Measurements from ENCODE around the gene SRXN1.
"Not testable (repeated sequence)": the region's sequence is repeated elsewhere in the genome, so short reads cannot be mapped to it uniquely, and the experiment has no call there.

The SRXN1 gene

DNA sequence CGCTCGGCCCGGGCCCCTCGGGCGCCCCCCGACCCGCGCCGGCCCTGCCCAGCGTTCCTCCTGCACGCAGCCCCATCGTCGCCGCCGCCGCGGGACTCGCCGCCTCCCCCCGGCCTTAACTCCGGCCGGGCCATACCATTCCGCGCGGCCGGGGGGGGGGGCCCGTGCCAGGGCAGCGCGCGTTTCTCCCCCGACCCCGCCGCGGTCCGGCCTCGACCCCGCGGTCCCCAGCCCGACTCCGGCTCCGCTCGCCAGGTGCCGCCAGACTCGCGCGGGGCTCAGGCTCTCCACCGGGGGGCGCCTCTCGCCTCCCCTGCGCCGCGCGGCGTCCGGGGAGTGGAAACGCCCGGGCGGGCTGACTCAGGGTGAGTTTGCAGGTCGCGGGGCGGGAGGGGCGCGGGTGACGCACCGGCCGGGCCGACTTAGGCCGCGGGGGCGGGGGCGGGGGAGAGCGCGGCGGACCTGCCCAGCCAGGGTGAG is at the start of gene SRXN1:
SRXN1 (minus strand) TSS at position 91 of the 480 bp plus-strand sequence; CDS start at position 76, 15 bp downstream.
- peak; percentile 43 to 70 for DNase-seq (ENCODE audit: low read depth in 2 of 2, low spot score in 1 of 2)

GRCh38 chr20:701401-702129 is 48.6 kb upstream of the SRXN1 start:
- no peak for DNase-seq (ENCODE audit: low read depth in 2 of 2, low spot score in 1 of 2)

DNA sequence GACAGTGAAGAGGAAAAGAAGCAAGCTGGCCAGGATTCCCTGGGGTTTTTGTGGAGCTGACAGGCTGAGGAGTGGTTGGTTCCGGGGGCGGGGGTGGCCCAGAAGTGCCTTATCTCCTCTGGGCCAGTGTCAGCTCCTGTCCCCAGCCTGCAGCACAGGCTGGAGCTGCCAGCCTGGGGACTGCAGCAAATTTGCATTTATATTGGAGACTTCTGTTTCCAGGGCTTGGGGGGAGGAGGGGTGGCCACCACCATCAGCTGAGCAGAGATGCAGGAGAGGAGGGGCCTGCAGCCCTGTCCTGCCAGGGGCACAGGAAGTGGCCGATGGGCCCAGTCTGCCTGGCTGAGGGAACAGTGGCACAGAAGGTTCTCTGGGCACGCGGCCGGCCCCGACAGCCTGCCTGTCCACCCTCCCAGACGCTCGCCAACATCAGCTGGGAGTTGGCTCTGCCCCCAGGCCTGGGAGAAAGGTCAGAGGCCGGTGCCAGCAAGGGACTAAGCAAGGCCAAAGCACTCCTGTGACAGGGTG is 46.9 kb upstream of the SRXN1 start:
- DNase-seq (ENCODE audit: low read depth in 2 of 2, low spot score in 1 of 2): no peak

- DNase-seq (ENCODE audit: low read depth in 2 of 2, low spot score in 1 of 2): no peak
Observed at GRCh38 chr20:699342-699741, 46.3 kb upstream of the SRXN1 start.

DNA sequence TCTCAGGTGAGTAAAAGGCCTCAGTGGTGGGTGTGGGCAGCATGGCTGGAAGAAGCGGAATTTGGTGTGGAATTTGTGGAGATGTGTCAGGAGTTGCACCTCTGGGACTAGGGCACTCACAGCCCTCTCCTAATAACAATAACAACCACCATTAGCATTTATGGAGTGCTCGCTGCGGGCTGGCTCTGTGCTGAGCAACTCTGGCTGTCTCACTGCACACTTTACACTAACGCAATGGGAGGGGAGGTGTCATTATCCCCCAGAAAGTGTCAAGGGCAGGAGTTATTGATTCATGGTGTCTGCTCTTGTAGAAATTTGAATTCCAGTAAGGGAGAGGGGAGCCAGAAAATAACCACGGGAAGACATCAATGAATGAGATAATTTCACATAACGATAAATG is 45.3 kb upstream of the SRXN1 start:
- DNase-seq (ENCODE audit: low read depth in 2 of 2, low spot score in 1 of 2): no peak

DNA sequence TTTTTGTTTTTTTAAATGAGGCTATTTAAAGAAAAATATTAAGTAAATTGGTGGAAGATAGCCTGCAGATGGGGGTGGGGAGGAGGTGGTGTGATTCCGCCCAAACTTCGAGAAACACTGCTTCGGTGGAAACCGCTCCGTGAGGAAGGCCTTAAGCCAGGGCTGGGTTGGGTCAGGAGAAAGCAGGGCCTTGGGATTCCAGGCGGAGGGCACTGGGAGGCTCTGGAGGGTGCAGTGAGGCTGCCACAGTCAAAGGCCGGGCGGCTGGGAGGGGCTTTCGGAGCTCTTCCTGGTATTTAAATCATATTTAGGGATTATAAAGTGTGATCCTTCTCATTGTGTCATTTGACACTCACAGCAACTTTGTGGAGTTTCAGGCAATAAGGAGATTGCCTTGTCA is 44.8 kb upstream of the SRXN1 start:
- no peak for DNase-seq (ENCODE audit: low read depth in 2 of 2, low spot score in 1 of 2)

DNA sequence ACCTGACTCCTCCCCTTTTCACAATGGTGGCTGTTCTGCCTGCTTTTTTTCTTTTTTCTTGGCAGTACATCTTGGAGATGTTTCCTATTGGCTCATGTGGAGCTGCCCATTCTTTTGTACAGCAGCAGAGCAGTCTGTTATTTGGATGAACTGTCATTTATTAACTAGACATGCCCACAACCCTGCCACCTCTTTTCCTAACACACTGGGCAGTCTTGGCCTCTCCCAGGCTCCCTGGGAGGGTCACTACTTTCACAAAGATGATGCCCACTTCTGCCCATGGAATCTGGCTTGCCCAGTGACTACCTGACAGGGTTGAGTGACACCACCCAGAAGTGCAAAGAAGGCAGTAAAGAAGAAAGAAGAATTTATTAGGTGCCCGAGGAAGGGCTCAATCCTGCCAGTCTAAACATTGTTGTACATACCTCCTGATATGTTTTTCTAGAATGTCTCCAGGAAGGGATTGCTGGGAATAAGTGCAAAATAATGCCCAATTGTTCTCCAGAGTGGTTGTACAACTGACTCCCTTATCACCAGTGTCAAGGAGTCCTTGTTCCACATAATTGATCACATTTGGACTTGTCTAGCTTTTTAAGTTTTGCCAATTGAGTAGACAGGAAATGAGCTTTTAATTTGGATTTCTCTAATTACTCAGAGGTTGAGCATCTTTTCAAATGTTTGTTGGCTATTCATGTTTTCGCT is 42.3 kb upstream of the SRXN1 start:
- DNase-seq (ENCODE audit: low read depth in 2 of 2, low spot score in 1 of 2): no peak

DNA sequence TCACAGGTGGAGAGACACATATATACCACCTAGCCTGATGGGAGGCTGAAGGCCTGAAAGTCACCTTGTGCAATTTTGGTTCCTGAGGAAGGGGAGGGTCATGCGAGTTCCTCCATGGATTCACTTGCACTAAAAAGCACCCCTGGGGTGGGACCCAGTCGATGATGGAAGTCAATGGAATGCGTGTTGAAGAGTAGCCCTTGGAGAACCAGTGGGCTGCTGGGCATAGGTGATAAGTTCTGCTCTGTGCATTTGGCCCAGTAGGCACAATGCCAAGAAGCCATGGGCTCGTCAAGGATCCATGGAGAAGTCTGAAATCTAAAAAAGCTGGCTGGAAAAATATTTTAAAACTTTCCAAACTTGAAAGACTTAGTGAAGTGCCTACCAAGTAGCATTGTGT is 41.5 kb upstream of the SRXN1 start:
- DNase-seq (ENCODE audit: low read depth in 2 of 2, low spot score in 1 of 2): no peak

DNA sequence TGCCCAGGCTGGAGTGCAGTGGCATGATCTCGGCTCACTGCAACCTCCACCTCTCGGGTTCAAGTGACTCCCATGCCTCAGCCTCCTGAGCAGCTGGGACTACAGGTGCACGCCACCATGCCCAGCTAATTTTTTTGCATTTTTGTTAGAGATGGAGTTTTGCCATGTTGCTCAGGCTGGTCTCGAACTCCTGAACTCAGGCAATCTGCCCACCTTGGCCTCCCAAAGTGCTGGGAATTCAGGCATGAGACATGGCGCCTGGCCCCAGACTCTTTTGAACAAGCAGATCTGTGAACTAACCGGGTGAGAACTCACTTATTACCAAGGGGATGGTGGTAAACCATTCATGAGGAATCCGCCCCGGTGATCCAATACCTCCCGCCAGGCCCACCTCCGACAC is 40.8 kb upstream of the SRXN1 start:
- DNase-seq (ENCODE audit: low read depth in 2 of 2, low spot score in 1 of 2): not testable (repeated sequence)

DNA sequence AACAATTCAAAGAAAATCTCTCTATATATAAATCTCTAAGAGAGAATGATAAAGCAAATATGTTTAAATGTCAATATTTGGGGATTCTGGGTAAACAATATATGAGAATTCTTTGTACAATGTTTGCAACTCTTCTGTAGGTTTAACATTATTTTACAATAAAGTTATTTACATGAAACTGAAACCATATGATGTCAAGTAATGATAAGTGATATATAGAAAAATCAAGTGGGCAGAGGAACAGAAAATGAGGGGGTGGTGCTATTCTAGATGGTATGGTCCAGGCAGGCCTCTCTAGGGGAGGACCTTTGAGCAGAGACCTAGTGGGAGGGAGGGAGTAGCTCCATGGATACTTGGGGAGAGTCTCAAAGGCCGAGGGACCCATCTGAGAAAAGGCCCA is 39.0 kb upstream of the SRXN1 start:
- no peak for DNase-seq (ENCODE audit: low read depth in 2 of 2, low spot score in 1 of 2)

DNA sequence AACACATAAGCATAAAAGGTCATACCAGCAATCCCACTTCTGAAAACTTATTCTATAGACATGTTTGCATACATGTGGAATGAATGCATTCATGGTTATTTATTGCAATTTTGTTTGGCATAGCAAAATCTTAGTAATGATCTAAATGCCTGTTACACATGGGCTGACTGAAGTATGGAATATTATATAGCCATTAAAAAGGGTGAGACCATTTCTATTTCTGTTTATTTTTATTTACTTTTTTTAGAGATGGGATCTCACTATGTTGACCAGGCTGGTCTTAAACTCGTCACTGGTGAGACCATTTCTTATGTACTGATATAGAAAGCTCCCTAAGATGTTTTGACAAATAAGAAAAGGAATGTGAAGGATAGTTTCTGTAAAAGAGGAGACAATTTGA is 36.9 kb upstream of the SRXN1 start:
- DNase-seq (ENCODE audit: low read depth in 2 of 2, low spot score in 1 of 2): no peak

DNA sequence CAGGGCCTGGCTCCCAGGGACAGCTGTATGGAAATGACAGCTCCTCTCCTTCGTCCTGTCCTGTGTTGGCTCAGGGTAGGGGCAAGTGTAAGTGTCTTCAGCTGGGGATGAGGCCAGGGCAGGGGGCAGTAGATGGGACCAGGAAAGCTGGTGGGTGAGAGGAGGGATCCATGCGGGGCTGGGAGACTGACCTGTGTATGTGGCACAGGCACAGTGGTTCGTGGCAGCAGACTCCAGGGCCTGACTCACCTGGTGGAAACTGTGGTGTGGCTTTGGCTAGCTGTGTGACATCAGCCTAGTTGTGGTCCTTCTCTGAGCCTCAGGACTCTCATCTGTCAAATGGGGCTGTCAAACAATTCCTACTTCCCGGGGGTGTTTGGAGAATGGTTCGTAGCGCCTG is 36.3 kb upstream of the SRXN1 start:
- no peak for DNase-seq (ENCODE audit: low read depth in 2 of 2, low spot score in 1 of 2)

GRCh38 chr20:688809-689212 is 35.8 kb upstream of the SRXN1 start:
- DNase-seq (ENCODE audit: low read depth in 2 of 2, low spot score in 1 of 2): no peak

GRCh38 chr20:687468-688203 is 34.6 kb upstream of the SRXN1 start:
- no peak for DNase-seq (ENCODE audit: low read depth in 2 of 2, low spot score in 1 of 2)

DNA sequence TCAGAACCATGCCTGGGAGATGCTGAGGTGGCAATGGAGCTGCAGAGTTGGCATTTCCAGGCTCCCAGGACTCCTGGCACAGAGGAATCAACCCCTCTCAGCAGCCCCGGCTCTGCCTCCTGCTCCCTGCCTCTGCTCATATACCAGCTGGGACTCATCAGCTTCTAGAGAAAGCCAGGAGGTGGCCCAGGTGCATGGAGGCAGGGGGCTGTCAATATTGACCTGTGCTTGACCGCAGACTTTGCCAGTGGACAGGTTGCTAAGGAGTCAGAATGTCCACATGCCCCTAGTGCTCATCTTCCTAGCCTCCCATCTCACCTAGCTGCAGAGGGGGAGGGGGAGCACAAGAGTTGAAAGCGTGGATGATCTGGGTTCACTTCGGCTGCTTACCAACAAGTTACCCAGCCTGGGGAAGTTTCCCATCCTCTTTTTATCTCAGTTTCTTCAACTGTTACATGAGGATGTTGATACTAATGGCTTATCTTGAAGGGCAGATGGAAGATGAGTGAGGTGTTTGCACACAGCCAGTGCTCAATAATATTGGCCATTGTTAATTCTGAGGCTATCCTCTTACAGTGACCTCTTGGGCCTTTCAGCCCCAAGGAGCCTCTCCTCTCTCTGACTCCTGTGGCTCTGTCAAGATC is 31.8 kb upstream of the SRXN1 start:
- no peak for DNase-seq (ENCODE audit: low read depth in 2 of 2, low spot score in 1 of 2)

- DNase-seq (ENCODE audit: low read depth in 2 of 2, low spot score in 1 of 2): no peak
Observed at GRCh38 chr20:682123-682522, 29.1 kb upstream of the SRXN1 start.

- DNase-seq (ENCODE audit: low read depth in 2 of 2, low spot score in 1 of 2): no peak
Observed at GRCh38 chr20:680638-681187, 27.7 kb upstream of the SRXN1 start.

DNA sequence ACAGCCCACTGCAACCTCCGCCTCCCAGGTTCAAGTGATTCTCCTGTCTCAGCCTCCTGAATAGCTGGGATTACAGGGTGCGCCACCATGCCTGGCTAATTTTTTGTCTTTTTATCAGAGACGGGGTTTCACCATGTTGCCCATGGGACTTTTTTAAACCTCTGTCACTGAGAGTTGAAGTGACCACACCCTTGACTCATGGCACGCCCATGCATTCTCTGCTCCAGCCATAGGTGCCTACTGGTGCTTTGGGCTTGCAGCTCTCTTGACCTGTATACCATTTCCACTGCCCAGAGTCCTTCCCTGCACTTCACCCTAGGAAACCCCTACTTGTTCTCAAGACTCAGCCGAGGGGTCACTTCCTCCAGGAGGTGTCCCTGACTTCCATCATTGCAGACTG is 25.0 kb upstream of the SRXN1 start:
- DNase-seq (ENCODE audit: low read depth in 2 of 2, low spot score in 1 of 2): no peak

DNA sequence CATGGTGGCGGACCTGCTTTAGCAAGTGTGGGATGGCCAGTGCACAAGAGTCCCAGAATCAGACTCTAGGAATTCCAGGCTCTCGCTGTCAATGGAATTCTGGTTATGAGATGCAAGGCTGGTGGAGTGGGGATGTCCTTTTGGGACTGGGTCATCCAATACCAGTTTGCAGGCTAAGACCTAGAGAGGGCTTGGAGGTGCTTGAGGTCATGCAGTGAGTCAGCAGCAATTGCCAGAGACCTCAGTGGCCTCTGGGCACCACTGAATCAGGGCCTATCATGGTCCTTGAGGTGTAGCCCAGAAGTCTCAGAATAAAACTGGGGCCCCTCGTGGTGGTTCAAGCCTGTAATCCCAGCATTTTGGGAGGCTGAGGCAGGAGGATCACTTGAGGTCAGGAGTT is 24.0 kb upstream of the SRXN1 start:
- DNase-seq (ENCODE audit: low read depth in 2 of 2, low spot score in 1 of 2): no peak

GRCh38 chr20:676315-676937 is 23.4 kb upstream of the SRXN1 start:
- DNase-seq (ENCODE audit: low read depth in 2 of 2, low spot score in 1 of 2): no peak

Measured in stimulated activated CD8-positive, alpha-beta memory T cell treated with anti-CD3 and anti-CD28 coated beads, Interleukin-4, amount 100 ng/mL, for 1 hour (primary cell).